Stimulated activated CD4-positive, alpha-beta T cell treated with anti-CD3 and anti-CD28 coated beads, TNF-alpha, amount 100 ng/mL, for 1 hour (primary cell): ENCODE measurements around the gene ARHGAP44.
"Not testable (repeated sequence)": the region's sequence is repeated elsewhere in the genome, so short reads cannot be mapped to it uniquely, and the experiment has no call there.

Experiments used
- DNase-seq, 3 donors: peaks; one replicate each; pipeline ENCODE4 v3.0.0-alpha.2; 2020; ENCODE audit warnings: low read depth in 3 of 3, low spot score in 1 of 3

ARHGAP44 gene

DNA sequence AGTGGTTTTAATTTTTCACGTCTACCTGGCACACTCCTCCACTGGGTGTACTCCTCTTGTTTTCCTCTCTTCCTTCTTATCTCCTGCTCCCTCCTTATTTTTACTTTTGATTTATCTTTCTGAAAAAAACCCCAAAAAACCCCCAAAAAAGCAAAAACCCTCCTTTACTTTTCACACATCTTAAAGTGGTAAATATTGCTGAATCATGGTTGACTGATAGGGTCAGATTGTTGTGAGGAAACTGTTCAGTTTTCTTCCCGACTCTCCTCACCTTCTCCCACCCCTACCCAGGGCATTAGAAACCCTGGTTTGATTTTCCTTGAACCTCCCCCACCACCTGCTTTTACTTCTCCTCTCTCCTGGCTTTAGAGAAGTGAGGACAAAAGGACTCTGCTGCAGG lies 25.4 kb downstream of the ARHGAP44 start:
- no peak for DNase-seq

DNA sequence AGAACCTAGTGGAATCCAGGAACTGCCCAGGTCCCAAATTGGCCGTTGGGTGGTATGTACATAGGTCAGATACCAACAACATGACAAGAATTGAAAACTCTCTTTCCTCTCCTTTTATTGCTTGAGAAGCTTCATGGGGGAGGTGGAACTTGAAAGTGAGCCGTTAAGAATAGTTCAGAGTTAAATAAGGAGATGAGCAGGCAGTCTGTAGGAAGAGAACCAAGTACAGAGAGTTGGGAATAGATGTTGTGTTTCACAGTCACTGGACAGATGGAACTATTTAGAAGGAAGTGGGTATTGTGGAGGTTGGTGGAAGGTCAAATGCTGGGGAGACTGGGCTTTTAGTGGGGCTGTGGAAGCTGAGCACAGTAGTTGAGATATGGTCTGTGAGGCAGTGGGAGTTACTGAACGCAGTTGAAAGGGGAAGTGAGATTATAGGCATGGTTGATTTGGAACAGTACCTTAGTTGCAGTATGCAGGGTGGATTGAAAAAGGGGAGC lies 26.4 kb downstream of the ARHGAP44 start:
- no peak for DNase-seq

DNA sequence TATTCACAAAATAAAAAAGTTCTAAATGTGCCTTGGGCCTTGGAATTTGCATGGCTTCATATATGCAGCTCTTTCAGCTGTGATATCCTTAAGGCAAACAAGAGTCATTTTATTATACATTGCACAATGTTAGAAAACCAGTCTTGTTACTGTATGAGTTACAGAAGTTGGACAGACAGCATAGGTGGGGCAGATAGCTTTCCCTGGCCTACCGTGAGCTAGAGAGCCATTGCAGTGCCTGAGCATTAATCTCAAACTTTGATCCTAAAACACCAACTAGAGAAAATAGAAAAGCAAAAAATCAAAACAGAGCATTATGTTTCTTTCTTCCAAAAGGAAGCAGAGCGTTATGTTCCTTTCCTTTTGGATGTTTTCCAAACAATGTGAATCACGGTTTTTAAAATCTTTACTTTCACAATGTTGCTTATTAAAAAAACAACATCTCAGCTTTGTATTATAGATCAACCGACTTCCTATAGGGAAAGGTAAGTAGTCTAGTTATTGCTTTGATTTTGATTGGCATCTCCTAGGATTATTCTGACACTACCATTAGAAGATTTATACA lies 32.2 kb downstream of the ARHGAP44 start:
- DNase-seq = no peak

DNA sequence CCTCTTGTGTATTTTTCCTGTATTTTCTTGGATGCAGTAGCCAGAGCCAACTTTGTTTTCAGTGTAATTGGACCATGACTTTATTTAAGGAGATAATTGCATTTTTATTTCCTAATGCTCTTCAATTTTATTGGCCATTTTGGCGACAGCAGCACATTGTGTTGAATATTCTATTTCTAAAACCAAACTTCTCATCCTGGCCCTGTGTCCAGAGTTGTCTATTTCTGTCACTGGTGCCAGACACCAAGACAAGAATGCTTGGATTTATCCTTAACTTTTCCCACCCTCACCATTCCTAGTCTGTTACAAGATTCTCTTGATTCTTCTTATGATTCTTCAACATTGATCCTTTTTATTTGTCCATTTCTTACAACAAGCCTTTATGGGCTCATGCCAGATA lies 37.1 kb downstream of the ARHGAP44 start:
- no peak for DNase-seq

DNA sequence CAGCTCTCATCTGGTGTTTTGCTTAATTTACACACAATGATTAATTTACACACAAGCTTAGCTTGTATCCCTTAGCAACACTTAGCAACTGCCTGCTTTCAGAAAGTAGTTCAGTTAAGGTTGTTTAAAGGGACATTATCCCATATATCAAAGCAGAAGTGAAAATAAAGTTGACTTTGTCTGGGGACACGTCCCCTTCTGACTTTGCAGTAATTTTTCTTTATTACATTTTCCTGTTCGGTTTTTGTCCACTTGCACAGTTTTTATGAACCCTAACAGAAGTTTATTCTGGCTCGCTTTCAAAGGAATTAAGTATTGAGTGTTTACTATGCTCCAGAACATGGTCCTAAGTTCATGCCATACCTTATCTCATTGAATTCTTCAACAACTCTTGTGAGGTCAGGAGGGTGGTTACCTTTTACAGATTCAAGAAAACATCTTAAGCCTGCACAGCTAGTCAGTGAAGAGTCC lies 41.5 kb downstream of the ARHGAP44 start:
- DNase-seq = no peak

DNA sequence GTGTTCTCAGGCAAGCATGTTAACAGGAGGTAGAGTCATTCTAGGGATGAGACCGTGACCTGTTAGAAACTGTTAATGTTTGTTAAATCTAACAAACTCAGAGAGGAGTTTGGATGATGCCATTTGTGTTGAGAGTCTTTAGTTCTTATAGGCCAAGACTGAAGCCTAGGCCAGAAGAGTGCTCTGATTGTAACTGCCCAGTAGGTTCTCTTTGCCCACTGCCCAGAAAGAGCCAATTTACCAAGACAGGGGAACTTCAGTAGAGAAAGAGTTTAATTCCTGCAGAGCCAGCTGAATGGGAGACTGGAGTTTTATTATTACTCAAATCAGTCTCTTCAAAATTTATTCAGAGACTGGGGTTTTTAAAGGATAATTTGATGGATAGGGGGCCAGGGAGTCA lies 42.5 kb downstream of the ARHGAP44 start:
- DNase-seq = no peak

DNA sequence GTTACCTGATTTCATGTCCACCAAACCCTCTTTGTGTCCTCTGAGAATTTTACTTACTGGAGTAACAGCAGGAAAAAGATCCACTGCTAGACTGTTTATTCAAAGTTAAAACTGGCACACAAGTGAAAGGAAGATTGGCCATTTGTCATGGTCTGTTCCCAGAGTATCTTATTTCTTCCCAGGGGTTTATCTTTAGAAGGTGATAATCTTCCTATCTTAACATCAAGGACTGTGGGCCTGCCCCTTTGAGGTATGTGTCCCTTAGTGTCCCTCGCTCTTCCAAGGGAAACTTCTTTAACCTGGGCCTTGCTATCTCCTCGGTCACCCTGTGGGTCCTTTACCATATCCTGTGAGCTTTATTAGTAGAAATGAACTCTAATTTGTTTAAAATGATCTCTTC lies 49.7 kb downstream of the ARHGAP44 start:
- DNase-seq = no peak

DNA sequence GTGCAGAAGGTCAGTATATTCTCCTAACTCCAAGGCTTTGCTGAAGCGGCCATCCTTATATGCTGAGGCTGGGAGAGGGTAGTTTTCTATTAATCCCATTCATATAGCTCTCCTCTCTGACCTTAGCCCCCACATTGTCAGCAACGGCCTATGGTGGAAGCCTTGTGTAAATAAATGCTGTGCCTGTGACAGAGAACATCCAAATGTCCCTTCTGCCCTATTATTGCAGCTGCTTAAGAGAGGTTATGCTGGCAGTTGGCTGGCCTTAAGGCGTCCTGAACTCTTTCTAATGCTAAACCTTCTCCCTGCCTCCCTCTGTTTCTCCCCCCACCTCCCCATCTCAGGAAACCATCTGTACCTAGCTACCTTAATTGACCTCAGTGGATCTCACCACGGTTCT lies 53.6 kb downstream of the ARHGAP44 start:
- DNase-seq = no peak

DNA sequence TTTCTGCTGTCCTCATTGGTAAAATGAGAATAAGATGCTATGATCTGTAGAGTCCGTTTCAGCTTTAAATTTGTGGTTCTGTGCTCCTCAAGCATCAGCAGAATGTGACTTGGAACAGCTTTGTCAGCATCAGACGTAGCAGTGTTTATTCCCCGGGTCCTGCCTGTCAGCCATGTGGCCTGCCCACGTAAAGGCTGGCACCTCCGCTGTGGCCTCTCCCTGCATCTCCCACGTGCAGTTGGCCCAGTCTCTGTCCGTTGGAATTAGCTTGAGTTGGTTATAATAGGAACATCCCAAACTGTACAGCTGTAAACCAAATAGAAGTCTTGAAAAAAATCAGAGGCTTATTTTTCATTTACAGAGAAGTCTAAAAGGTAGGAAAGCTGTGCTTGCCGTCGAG lies 61.7 kb downstream of the ARHGAP44 start:
- DNase-seq = no peak

DNA sequence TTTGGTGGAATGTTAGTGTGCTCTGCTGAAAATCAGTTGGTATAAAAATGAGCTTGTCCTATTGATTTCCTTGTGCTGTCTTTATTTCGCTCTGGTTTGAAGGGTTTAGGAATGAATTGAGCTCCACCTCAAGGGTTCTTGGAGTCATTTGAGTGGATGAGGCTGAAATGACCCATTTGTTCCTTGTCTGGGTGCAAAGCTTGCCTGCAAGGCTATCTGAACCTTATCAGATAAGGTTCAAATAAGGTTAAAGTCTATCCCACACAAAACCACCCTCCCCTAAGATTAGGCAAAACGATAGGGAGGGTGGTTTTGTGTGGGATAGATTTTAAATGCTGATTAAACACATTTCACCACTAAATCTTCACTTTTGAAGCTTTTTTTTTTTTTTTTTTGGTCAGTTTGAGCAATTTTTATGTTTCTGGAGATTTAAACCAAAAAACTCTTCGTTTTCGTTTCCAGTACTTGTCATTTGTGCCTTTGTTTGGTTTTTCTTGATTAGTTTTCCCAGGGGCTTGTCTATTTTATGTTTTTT lies 62.7 kb downstream of the ARHGAP44 start:
- DNase-seq = no peak

DNA sequence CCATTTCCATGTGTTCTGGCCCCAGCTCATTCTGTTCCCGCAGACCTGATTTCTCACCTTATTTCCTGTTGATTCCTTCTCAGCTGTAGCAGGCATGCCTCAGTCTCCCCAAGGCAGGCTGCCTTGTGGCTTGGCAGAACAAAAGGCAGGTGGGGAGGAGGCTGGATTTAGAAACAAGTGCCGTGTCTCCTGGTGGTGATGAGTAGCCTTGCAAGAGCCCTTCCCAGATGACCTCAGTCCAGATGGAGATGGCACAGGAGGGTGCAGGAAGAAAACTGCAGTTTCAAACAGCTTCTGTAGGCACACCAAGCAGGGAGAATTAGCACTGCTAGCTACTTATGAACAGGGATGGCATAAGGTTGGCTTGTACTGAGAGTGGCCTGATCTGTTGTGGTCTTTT lies 64.6 kb downstream of the ARHGAP44 start:
- no peak for DNase-seq

DNA sequence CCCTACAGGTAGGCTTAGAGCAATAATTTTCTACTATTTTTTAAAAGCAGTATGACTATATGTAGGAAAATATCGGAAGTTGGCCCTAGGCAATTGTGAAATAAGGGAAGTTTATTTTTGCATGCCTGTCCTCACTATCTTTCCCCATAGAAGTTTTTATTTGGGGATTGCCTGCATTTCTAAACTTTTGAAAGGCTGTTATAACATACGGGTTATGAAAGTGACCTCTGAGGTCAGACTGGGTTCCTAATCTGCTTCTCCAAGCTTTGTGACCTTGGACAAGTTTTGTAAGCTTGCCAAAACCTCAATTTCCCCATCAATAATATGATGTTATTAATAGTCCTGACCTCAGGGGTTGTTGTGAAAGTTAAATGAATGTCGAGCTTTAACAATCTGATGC lies 67.1 kb downstream of the ARHGAP44 start:
- no peak for DNase-seq

DNA sequence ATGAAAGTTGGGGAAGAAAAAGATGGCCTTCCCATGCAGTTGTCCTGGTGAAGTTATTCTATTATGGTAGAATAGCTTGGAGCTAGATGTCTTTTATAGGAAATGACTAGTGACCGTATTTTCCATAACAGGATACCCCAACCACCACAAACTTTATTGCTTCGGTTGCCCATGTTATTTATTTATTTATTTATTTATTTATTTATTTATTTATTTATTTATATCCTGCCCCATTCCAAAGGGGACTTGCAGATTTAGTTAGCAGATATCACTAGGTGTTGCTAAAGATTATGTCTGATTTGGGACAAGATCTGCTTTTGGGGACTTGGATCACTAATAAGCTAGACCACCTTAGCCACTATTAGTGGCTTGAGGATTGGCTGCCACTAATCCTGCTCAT lies 68.3 kb downstream of the ARHGAP44 start:
- no peak for DNase-seq

DNA sequence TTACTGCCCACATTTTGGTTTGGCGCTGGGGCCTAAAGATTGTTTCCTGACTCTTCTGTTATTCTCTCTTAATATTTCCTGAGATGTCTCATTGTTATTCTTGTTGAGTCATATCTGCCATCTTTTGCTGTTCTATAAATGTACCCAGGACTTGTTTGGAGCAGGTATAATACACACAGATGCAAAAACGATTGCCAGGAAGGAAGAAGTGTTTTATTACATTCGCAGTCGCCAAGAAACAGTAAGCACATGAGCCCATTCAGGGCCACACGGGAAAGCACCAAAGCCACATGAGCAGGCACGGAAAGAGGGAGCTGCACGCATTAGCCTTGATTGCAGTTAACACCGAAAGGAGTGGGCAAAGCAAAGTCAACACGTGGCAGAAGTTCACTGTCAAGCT lies 70.2 kb downstream of the ARHGAP44 start:
- no peak for DNase-seq

DNA sequence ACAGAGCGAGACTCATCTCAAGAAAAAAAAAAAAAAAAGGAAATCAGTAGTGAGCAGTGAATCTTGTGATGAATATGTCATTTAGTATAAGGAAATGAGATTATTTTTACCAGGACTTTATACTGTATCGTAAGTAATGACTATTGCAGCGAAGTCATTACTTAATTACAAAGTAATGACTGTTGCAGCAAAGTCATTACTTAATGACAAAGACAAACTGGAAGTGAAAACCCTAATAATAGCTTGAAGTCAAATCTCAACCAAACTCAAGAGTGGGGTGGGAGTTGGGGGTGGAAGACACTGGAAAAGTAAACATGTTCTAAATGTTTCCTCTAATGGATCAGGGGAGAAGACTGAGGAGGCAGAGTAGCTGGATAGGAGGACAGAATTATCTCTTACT lies 76.5 kb downstream of the ARHGAP44 start:
- DNase-seq = no peak

DNA sequence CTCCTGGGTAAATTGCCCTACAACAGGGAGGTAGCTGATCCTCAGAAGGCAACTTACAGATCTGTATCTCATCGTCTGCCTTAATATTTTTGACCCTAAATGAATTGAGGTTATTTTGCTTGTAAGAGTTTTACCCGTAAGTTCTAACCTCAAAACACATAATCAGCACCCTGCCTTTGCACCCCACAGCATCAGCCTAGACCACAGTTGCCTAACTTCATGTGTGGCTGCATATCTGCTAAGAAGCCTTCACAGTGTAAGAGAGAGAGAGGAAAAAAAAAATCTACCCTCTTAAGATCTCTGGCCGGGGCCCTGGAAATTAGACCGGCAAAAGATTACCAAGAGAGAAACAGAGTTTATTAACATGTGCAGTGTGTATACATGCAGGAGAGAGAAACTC lies 76.9 kb downstream of the ARHGAP44 start:
- DNase-seq = no peak

DNA sequence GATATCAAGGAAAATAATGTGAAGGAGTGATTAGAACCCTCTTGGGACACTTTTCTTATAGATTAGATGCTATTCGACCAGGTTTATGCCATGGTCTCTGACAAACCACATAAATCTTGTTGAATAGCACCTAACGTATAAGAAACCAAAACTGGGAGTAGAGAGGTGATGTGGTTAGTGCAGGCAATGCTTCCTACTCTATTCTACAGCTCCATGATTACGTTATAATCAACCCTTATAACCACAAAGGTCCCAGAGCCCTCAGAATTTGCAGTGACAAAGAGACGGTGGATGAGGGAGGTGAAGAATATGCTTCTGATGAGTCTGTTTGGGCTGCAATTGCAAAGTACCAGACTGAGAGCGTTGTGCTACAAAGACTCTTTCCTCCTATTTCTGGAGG lies 78.4 kb downstream of the ARHGAP44 start:
- no peak for DNase-seq

DNA sequence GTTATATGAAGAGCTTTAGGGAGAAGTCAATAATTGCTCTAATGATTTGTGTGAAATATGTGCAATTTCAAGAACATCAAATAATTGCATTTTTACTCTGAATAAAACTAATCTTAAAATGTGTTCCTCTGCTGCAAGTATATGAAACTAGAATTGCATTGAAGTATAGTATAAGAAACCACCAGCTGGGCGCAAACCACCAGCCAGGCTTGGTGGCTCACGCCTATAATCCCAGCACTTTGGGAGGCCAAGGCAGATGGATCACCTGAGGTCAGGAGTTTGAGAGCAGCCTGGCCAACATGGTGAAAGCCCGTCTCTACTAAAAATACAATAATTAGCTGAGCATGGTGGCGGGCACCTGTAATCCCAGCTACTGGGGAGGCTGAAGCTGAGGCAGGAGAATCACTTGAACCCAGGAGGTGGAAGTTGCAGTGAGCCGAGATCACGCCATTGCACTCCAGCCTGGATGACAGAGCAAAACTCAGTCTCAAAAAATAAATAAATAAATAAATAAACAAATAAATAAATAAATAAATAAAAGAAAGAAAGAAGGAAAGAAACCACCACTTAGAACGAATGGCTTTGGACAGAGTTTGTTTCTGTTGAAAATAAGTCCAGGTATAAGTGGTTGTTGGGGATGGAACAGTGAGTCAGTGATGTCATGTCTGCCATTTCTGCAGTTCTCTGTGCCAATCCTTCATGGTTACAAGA lies 84.3 kb downstream of the ARHGAP44 start:
- not testable (repeated sequence) for DNase-seq

DNA sequence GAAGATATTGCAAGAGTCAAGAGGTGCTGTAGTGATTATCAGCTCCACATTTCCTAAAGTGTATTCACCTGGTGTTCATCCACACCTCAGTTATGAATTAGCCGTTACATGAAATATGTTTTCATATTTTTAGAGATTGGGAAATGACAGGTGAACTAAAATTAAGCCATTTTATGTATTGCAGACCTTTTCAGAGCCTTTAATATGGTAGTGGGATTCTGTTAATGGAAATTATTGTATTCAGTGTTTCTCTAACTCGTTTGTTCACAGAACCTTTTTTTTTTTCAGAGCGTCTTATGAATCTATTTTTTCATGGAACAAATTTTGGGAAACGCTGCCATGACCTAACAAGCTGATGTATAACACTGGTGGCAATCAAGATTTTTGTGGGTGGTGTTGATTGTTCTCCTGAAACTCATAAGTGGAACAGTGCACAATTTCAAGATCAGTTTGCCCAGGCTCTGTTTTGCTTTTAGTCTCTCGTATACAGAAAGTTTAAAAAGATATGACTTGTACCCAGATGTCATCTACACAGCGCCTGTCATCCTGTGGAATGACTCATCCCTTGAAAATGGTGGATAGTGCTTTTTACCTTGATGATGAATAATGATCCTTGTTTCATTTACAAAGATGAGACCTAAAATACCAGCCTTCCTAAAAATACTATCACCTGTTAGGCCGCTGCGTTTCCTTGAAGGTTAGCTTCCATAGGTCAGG lies 88.8 kb downstream of the ARHGAP44 start:
- no peak for DNase-seq

DNA sequence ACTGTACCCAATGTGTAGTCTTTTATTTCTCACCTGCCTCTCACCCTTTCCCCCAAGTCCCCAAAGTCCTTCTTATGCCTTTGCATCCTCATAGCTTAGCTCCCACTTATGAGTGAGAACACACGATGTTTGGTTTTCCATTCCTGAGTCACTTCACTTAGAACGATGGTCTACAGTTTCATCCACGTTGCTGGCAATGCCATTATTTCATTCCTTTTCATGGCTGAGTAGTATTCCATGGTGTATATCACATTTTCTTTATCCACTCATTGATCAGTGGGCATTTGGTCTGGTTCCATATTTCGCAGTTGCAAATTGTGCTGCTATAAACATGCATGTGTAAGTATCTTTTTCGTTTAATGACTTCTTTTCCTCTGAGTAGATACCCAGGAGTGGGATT lies 89.8 kb downstream of the ARHGAP44 start:
- not testable (repeated sequence) for DNase-seq

DNA sequence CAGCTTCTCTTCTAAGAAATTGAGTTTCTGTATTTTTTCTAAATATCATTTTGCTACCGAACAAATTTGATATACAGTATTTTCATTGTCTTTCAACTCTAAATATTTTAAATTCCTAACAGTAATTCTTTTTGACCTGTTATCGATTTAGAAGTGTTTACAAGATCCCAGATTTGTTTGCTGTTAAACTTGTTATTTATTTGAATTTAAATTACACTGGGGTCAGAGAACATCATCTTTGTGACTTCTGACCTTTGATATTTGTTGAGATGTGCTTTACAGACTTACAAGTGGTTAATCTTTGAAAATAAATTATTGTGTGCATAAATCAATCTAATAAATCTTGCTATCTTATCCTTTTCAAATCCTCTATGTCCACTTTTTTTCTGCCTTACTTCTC lies 94.2 kb downstream of the ARHGAP44 start:
- no peak for DNase-seq

DNA sequence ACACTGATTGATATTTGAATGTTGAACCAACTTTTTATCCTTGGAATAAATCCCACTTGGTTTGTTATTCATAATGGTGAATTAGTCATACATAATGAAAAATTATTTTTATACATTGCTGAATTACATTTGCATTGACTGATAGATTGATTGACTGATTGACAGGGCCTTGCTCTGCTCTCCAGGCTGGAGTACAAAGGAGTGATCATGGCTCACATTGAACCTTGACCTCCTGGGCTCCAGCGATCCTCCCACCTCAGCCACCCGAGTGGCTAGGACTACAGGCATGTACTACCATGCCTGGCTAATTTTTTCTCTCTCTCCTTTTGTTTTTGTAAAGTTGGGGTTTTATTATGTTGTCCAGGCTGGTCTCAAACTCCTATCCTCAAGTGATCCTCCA lies 97.8 kb downstream of the ARHGAP44 start:
- no peak for DNase-seq
